ENCODE data around the gene MRPS14. TPM values are rescaled to one million over a fixed set of nuclear protein-coding genes. Genes with fewer than 3 reads are reported as not detected.

MRPS14 gene
- total RNA-seq, 2 donors from 2014 or later: 30.3 to 30.9 TPM

- no peak overlapping the region for H3K27ac Mint-ChIP-seq
- 76 to 80% methylated on average over 4 to 5 of the region's 7 CpGs for WGBS, 2 experiments (ENCODE audit: insufficient coverage in 1 of 2, insufficient read length in 1 of 2)
- Histone ChIP-seq H3K4me1 (ENCODE audit: control insufficient read depth, insufficient read depth, low read length) (no peaks in the 10 kb centered on the region), H3K36me3 (ENCODE audit: control insufficient read depth, insufficient read depth, low read length) (no peaks in the 10 kb centered on the region), H3K4me3 (ENCODE audit: low read length) (no peak overlapping the region), H3K9me3 (ENCODE audit: control insufficient read depth, low read length) (no peaks in the 10 kb centered on the region), H3K9ac (ENCODE audit: extremely low read depth, low read length, poor library complexity, severe bottlenecking) (no peak overlapping the region), H3K27me3 (ENCODE audit: control insufficient read depth, insufficient read depth, low read length, poor library complexity, severe bottlenecking) (no peaks in the 10 kb centered on the region), H3K27ac (ENCODE audit: low read depth, low read length) (no peak overlapping the region)
- TF ChIP-seq CTCF (conservative IDR thresholded peaks at IDR 0.05): no peak
- H3K9me3 Mint-ChIP-seq: no peaks in the 10 kb centered on the region
- no peaks in the 10 kb centered on the region for H3K27me3 Mint-ChIP-seq (ENCODE audit: insufficient read depth)
- no peak for DNase-seq
- no peaks in the 10 kb centered on the region for H3K4me1 Mint-ChIP-seq
- no peak overlapping the region for H3K4me3 Mint-ChIP-seq
- H3K36me3 Mint-ChIP-seq (ENCODE audit: low read depth): no peaks in the 10 kb centered on the region
These were observed 14.2 kb upstream of the MRPS14 start for GRCh38 chr1:175037416-175037815.

- Mint-ChIP-seq H3K4me3 (no peak overlapping the region), H3K36me3 (ENCODE audit: low read depth) (no peaks in the 10 kb centered on the region), H3K27me3 (ENCODE audit: insufficient read depth) (no peaks in the 10 kb centered on the region), H3K4me1 (no peaks in the 10 kb centered on the region), H3K27ac (no peak overlapping the region), H3K9me3 (no peaks in the 10 kb centered on the region)
- 65 to 78% methylated on average over 1 to 3 of the region's 3 CpGs for WGBS, 2 experiments (ENCODE audit: insufficient coverage in 1 of 2, insufficient read length in 1 of 2)
- no peaks in the 10 kb centered on the region for H3K36me3 ChIP-seq (ENCODE audit: control insufficient read depth, insufficient read depth, low read length)
- H3K4me1 ChIP-seq (ENCODE audit: control insufficient read depth, insufficient read depth, low read length): no peaks in the 10 kb centered on the region
- H3K9ac ChIP-seq (ENCODE audit: extremely low read depth, low read length, poor library complexity, severe bottlenecking): no peak overlapping the region
- no peaks in the 10 kb centered on the region for H3K27me3 ChIP-seq (ENCODE audit: control insufficient read depth, insufficient read depth, low read length, poor library complexity, severe bottlenecking)
- H3K4me3 ChIP-seq (ENCODE audit: low read length): no peak overlapping the region
- TF ChIP-seq CTCF (conservative IDR thresholded peaks at IDR 0.05): no peak
- DNase-seq: no peak
- H3K27ac ChIP-seq (ENCODE audit: low read depth, low read length): no peak overlapping the region
- no peaks in the 10 kb centered on the region for H3K9me3 ChIP-seq (ENCODE audit: control insufficient read depth, low read length)
These were observed 13.3 kb upstream of the MRPS14 start for GRCh38 chr1:175036476-175036875.

- H3K27me3 ChIP-seq (ENCODE audit: control insufficient read depth, insufficient read depth, low read length, poor library complexity, severe bottlenecking): no peaks in the 10 kb centered on the region
- no peaks in the 10 kb centered on the region for H3K4me1 ChIP-seq (ENCODE audit: control insufficient read depth, insufficient read depth, low read length)
- DNase-seq: no peak
- H3K36me3 Mint-ChIP-seq (ENCODE audit: low read depth): no peaks in the 10 kb centered on the region
- no peak overlapping the region for H3K27ac ChIP-seq (ENCODE audit: low read depth, low read length)
- H3K9me3 Mint-ChIP-seq: no peaks in the 10 kb centered on the region
- WGBS, 2 experiments (ENCODE audit: insufficient coverage in 1 of 2, insufficient read length in 1 of 2): 87 to 91% methylated on average over 3 to 6 of the region's 6 CpGs
- no peak overlapping the region for H3K9ac ChIP-seq (ENCODE audit: extremely low read depth, low read length, poor library complexity, severe bottlenecking)
- H3K9me3 ChIP-seq (ENCODE audit: control insufficient read depth, low read length): no peaks in the 10 kb centered on the region
- H3K4me3 Mint-ChIP-seq: no peak overlapping the region
- no peak for TF ChIP-seq CTCF (conservative IDR thresholded peaks at IDR 0.05)
- H3K4me3 ChIP-seq (ENCODE audit: low read length): no peak overlapping the region
- H3K27ac Mint-ChIP-seq: no peak overlapping the region
- H3K27me3 Mint-ChIP-seq (ENCODE audit: insufficient read depth): no peaks in the 10 kb centered on the region
- no peaks in the 10 kb centered on the region for H3K36me3 ChIP-seq (ENCODE audit: control insufficient read depth, insufficient read depth, low read length)
- H3K4me1 Mint-ChIP-seq: no peaks in the 10 kb centered on the region
These were observed 12.6 kb upstream of the MRPS14 start for GRCh38 chr1:175035865-175036264.
